K562 (cell line): ENCODE measurements around the gene TBL1Y. TPM values are rescaled to one million over a fixed set of nuclear protein-coding genes. Genes with fewer than 3 reads are reported as not detected.

Experiments used
- ATAC-seq: fragments of 200-7000 bp; cut with Tn5 transposase; 3 replicates; pipeline ENCODE4 v1.9.1; 2020; ENCODE audit warnings: moderate library complexity
- BruUV-seq: library from RNA; stranded (reverse); fragments of 400-500 nt; replicated peaks from 2 replicates; lab custom pipeline; 2021; lab: Mats Ljungman, UMichigan
- CTCF ChIA-PET: fragments of 300-600 bp; formaldehyde crosslinking; extraction: SDS; loops from one replicate; lab custom pipeline; 2021; ENCODE audit warnings: low intra/inter-chr PET ratio; lab: Yijun Ruan, JAX
- POLR2A ChIA-PET: fragments of 300-600, 350-650 bp; sonication (Branson Sonifier 250); formaldehyde crosslinking; extraction: SDS; loops from one replicate; lab custom pipeline; 2021; ENCODE audit warnings: antibody characterized with exemption, inconsistent platforms; lab: Yijun Ruan, JAX
- DNase-seq, 4 experiments: peaks; one replicate each; pipeline versions ENCODE4 v3.0.0 to v3.0.0-alpha.2; 2011 to 2018; ENCODE audit warnings: low spot score in 3 of 4, mixed read lengths in 3 of 4; ENCODE audit errors: extremely low read depth in 1 of 4
- FAIRE-seq: peaks from 2 replicates; lab custom pipeline; 2011; peaks lifted over from hg19 to GRCh38; lab: Jason Lieb, UNC
- H2AFZ ChIP-seq: 2 replicates; pipeline ENCODE4 v1.6.0; 2011; ENCODE audit warnings: low read depth, low read length, control low read depth, inconsistent platforms
- H3K27ac ChIP-seq: fragments of 200-600 bp; 3 replicates; pipeline ENCODE4 v1.8.0; 2011; ENCODE audit warnings: low read depth, mild to moderate bottlenecking, control low read depth, inconsistent platforms, low read length, moderate library complexity, mixed read lengths; ENCODE audit errors: extremely low read depth
- H3K27me3 ChIP-seq, 2 experiments: fragments of 300-600 bp in 1 of 2; 2 replicates in 1 of 2; 3 replicates in 1 of 2; pipeline versions ENCODE4 v1.6.0 to v1.8.0; 2011; ENCODE audit warnings: inconsistent platforms in 2 of 2, low read length in 2 of 2, mild to moderate bottlenecking in 1 of 2, mixed read lengths in 1 of 2, moderate library complexity in 1 of 2; ENCODE audit not compliant: control insufficient read depth in 2 of 2, insufficient read depth in 2 of 2
- H3K36me3 ChIP-seq: fragments of 300-600 bp; 3 replicates; pipeline ENCODE4 v1.8.0; 2011; ENCODE audit warnings: mild to moderate bottlenecking, low read length, inconsistent platforms; ENCODE audit not compliant: control insufficient read depth, insufficient read depth
- H3K4me1 ChIP-seq, 2 experiments: fragments of 200-600 bp in 1 of 2; replicated peaks in 1 of 2; 2 replicates in 1 of 2; 3 replicates in 1 of 2; pipeline versions ENCODE4 v1.5.1 to v1.8.0; 2011; ENCODE audit warnings: inconsistent platforms in 2 of 2, low read length in 2 of 2, mild to moderate bottlenecking in 1 of 2, mixed read lengths in 1 of 2, moderate library complexity in 1 of 2; ENCODE audit not compliant: control insufficient read depth in 2 of 2, insufficient read depth in 2 of 2
- H3K4me2 ChIP-seq: 2 replicates; pipeline ENCODE4 v1.6.1; 2011; ENCODE audit warnings: low read length, control low read depth, inconsistent platforms, mixed read lengths; ENCODE audit not compliant: insufficient read depth
- H3K4me3 ChIP-seq: fragments of 200-600 bp; sonication (generic), shearing (Covaris generic); 2 replicates; pipeline ENCODE4 v1.5.1; 2016; ENCODE audit warnings: control low read depth, inconsistent platforms
- H3K79me2 ChIP-seq: fragments of 200-600 bp; 3 replicates; pipeline ENCODE4 v1.8.0; 2011; ENCODE audit warnings: low read length, inconsistent platforms; ENCODE audit not compliant: control insufficient read depth, insufficient read depth
- H3K9ac ChIP-seq, 2 experiments: 2 replicates each; pipeline versions ENCODE4 v1.6.0 to v1.6.1; 2011; ENCODE audit warnings: low read depth in 2 of 2, low read length in 2 of 2, control low read depth in 1 of 2, inconsistent platforms in 1 of 2, mild to moderate bottlenecking in 1 of 2, mixed read lengths in 1 of 2; ENCODE audit not compliant: insufficient read depth in 1 of 2
- H3K9me1 ChIP-seq: one replicate; pipeline ENCODE4 v1.6.0; 2011; ENCODE audit warnings: inconsistent platforms, mild to moderate bottlenecking, low read length, moderate library complexity; ENCODE audit not compliant: control insufficient read depth, insufficient read depth
- H3K9me3 ChIP-seq: replicated peaks from 2 replicates; pipeline ENCODE4 v1.5.1; 2011; ENCODE audit warnings: low read depth, low read length, inconsistent platforms; ENCODE audit not compliant: control insufficient read depth, insufficient read depth
- H4K20me1 ChIP-seq: replicated peaks from 2 replicates; pipeline ENCODE4 v1.6.1; 2011; ENCODE audit warnings: low read length, inconsistent platforms, mixed read lengths; ENCODE audit not compliant: control insufficient read depth, insufficient read depth
- MLX ChIP-seq, 2 experiments: fragments of 450-650 bp in 1 of 2; sonication (generic) in 1 of 2; formaldehyde crosslinking; conservative IDR thresholded peaks; 2 replicates each; pipeline versions ENCODE4 v1.4.0 to v1.8.1; 2020 to 2022; ENCODE audit warnings: mild to moderate bottlenecking in 1 of 2, missing genetic modification reagents in 1 of 2
- PREB ChIP-seq: sonication (generic); formaldehyde crosslinking; IDR thresholded peaks from 2 replicates; pipeline ENCODE4 v1.8.1; 2023; ENCODE audit warnings: mild to moderate bottlenecking, missing genetic modification reagents
- ZNF830 ChIP-seq: fragments of 250-450 bp; sonication (Bioruptor Pico); IDR thresholded peaks from 2 replicates; pipeline ENCODE4 v1.5.0; 2021; ENCODE audit warnings: mild to moderate bottlenecking
- WGBS: fragments of 100-300 bp; shearing (Covaris generic); methylation state at CpG from one replicate; pipeline ENCODE4 v1.1.6; 2016; ENCODE audit warnings: low coverage, mixed read lengths; ENCODE audit not compliant: insufficient coverage; ENCODE audit errors: missing lambda C conversion rate; 5-methylcytosine and 5-hydroxymethylcytosine counted together
- in situ Hi-C: fragments of 300-500 bp; cut with MboI; formaldehyde crosslinking; loops from 4 replicates; pipeline ENCODE4 v1.15.0; 2018; ENCODE audit warnings: inconsistent platforms, mixed read lengths
- intact Hi-C: fragments of 100-400 bp; cut with micrococcal nuclease; formaldehyde crosslinking; loops from 2 replicates; pipeline ENCODE4 v1.14.2; 2022
- polyA plus RNA-seq, 8 experiments: library from polyadenylated mRNA; depleted of rRNA in 4 of 8; stranded (reverse) in 5 of 8; unstranded in 3 of 8; fragments of >200 nt; fragmentation: Nextera tagmentation in 2 of 8; fragmentation: Illumina TruSeq in 1 of 8; extraction: Ambion mirVana in 2 of 8; extraction: Trizol in 1 of 8; gene quantifications; 2 replicates each; pipeline versions ENCODE4 v1.2.1 to v1.2.3, GENCODE V29; 2011 to 2014; ENCODE audit warnings: inconsistent platforms in 1 of 8, missing spikeins in 1 of 8
- total RNA-seq, 7 experiments: library from RNA; depleted of rRNA in 6 of 7; stranded (reverse); fragments of >200 nt in 6 of 7; fragmentation: Illumina TruSeq in 2 of 7; extraction: Trizol in 2 of 7; gene quantifications; 2 replicates each; pipeline versions ENCODE4 v1.2.1 to v1.2.3, GENCODE V29; 2011 to 2021; ENCODE audit warnings: low replicate concordance in 1 of 7
- TF ChIP-seq, protein P1 (sequence below): fragments of 450-650 bp; IDR thresholded peaks from 2 replicates; pipeline ENCODE4 v1.6.1; 2016; ENCODE audit warnings: borderline replicate concordance

Gene TBL1Y
- total and polyA plus RNA-seq, 9 of the 15 experiments (the other 6 are each of a cell fraction or from before 2014, with no cell fraction given) = not detected

DNA sequence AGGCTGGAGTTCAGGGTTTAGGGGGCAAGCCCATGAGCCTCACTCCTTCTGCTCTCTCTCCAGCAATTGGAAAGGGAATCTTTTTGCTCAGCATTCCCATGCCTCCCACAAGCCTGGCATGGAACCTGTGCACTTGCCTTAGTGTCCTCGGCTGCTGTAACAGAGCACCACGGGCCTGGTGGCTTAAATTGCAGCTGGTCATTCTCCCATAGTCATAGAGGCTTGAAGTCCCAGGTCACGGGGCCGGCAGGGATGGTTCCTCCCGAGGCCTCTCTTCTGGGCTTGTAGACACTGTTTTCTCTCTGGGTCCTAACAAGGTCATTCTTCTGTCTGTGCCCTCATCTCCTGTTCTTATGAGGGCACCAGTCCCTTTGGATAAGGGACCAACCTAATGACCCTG, 57.2 kb downstream of the TBL1Y start:
- WGBS = no CpG with 5 or more reads among the region's 5 CpGs
- BruUV-seq = no TSS peak
- Histone ChIP-seq H3K4me1 (no peaks in the 10 kb centered on the region), H3K36me3 (no peaks in the 10 kb centered on the region), H3K4me3 (no peak overlapping the region), H3K4me2 (no peak overlapping the region), H2AFZ (no peak overlapping the region), H3K9me1 (no peaks in the 10 kb centered on the region), H3K9me3 (no peaks in the 10 kb centered on the region), H3K27ac (no peak overlapping the region), H4K20me1 (no peaks in the 10 kb centered on the region), H3K79me2 (no peaks in the 10 kb centered on the region), H3K9ac (no peak overlapping the region), H3K27me3 (no peaks in the 10 kb centered on the region)
- TF ChIP-seq MLX (CRISPR knock-in tag; conservative IDR thresholded peaks at IDR 0.05) = no peak
- no peak for TF ChIP-seq ZNF830 (CRISPR knock-in tag)
- TF ChIP-seq PREB = no peak
- TF ChIP-seq, protein P1, sequence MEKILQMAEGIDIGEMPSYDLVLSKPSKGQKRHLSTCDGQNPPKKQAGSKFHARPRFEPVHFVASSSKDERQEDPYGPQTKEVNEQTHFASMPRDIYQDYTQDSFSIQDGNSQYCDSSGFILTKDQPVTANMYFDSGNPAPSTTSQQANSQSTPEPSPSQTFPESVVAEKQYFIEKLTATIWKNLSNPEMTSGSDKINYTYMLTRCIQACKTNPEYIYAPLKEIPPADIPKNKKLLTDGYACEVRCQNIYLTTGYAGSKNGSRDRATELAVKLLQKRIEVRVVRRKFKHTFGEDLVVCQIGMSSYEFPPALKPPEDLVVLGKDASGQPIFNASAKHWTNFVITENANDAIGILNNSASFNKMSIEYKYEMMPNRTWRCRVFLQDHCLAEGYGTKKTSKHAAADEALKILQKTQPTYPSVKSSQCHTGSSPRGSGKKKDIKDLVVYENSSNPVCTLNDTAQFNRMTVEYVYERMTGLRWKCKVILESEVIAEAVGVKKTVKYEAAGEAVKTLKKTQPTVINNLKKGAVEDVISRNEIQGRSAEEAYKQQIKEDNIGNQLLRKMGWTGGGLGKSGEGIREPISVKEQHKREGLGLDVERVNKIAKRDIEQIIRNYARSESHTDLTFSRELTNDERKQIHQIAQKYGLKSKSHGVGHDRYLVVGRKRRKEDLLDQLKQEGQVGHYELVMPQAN = no peak
- in situ Hi-C loops = no loop called here
- intact Hi-C loops = no loop called here
- CTCF ChIA-PET = no interaction called here
- no peak for FAIRE-seq
- ATAC-seq = no peak
- POLR2A ChIA-PET = no interaction called here
- no peak for DNase-seq
